ENCODE measurements around the gene IL1RN. TPM values are rescaled to one million over a fixed set of nuclear protein-coding genes. Genes with fewer than 3 reads are reported as not detected.

IL1RN gene
- total and polyA plus RNA-seq, 2 of the 13 experiments (the other 11 are each of a cell fraction or from before 2014, with no cell fraction given) = 21.2 to 101 TPM

DNA sequence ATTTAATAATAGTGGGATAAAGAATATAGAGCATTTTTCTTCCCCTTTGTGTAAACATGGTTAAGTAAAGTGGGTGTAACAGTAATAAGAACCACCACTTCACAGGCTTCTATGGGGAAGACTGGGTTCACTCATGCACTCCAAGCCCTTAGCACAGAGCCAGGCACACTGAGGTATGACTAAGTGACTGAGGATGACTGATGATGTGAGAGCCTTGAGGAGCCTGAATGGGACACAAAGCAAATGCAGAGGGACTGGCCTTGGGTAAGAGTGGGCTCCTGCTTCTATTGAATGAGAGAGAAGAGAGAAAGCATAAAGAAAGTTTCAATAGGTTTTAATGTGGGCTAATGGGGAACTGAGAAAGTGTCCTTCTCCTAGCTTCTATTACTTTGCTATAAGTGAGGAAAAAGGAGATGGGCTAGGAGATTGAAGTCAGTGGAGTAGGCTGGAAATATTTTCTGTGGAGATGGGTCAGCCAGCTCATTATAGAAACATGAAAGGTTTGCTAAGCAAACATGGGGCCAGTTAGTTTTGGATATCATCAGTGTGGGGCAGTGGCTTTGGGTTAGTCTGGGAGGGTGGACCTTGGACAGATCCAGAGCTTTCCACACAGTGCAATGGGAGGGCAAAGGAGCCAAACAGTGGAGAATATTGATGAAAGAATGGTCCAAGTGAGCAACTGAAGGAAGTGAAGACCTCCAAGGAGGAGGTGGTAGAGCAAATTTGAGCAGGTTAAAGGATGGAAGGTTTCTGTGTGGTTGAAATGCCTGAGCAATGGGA, 39.0 kb upstream of the IL1RN start (continued):
- TF ChIP-seq, protein P1, sequence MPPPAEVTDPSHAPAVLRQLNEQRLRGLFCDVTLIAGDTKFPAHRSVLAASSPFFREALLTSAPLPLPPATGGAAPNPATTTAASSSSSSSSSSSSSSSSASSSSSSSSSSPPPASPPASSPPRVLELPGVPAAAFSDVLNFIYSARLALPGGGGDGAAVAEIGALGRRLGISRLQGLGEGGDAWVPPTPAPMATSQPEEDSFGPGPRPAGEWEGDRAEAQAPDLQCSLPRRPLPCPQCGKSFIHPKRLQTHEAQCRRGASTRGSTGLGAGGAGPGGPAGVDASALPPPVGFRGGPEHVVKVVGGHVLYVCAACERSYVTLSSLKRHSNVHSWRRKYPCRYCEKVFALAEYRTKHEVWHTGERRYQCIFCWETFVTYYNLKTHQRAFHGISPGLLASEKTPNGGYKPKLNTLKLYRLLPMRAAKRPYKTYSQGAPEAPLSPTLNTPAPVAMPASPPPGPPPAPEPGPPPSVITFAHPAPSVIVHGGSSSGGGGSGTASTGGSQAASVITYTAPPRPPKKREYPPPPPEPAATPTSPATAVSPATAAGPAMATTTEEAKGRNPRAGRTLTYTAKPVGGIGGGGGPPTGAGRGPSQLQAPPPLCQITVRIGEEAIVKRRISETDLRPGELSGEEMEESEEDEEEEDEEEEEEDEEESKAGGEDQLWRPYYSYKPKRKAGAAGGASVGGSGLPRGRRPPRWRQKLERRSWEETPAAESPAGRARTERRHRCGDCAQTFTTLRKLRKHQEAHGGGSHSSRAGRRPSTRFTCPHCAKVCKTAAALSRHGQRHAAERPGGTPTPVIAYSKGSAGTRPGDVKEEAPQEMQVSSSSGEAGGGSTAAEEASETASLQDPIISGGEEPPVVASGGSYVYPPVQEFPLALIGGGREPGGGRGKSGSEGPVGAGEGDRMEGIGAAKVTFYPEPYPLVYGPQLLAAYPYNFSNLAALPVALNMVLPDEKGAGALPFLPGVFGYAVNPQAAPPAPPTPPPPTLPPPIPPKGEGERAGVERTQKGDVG (CRISPR knock-in tag; IDR thresholded peaks at IDR 0.05; ENCODE audit: borderline replicate concordance) = no peak
- TF ChIP-seq TBP (CRISPR knock-in tag; IDR thresholded peaks at IDR 0.05) (no peak), ZNF766 (CRISPR knock-in tag; IDR thresholded peaks at IDR 0.05; ENCODE audit: borderline replicate concordance) (no peak), CHCHD3 (CRISPR knock-in tag; IDR thresholded peaks at IDR 0.05) (no peak), AGO2 (optimal IDR thresholded peaks at IDR 0.05; ENCODE audit: low read depth, low read length) (no peak), SRSF4 (IDR thresholded peaks at IDR 0.05; ENCODE audit: low read depth, low read length, poor library complexity, severe bottlenecking) (no peak), ZNF629 (CRISPR knock-in tag; conservative IDR thresholded peaks at IDR 0.05) (peak; percentile 95), ZNF780A (CRISPR knock-in tag; IDR thresholded peaks at IDR 0.05) (no peak), XRCC5 (optimal IDR thresholded peaks at IDR 0.05; ENCODE audit: low read length) (no peak), ELF4 (CRISPR knock-in tag; IDR thresholded peaks at IDR 0.05; ENCODE audit: borderline replicate concordance) (no peak)
- TF ChIP-seq, protein P2, sequence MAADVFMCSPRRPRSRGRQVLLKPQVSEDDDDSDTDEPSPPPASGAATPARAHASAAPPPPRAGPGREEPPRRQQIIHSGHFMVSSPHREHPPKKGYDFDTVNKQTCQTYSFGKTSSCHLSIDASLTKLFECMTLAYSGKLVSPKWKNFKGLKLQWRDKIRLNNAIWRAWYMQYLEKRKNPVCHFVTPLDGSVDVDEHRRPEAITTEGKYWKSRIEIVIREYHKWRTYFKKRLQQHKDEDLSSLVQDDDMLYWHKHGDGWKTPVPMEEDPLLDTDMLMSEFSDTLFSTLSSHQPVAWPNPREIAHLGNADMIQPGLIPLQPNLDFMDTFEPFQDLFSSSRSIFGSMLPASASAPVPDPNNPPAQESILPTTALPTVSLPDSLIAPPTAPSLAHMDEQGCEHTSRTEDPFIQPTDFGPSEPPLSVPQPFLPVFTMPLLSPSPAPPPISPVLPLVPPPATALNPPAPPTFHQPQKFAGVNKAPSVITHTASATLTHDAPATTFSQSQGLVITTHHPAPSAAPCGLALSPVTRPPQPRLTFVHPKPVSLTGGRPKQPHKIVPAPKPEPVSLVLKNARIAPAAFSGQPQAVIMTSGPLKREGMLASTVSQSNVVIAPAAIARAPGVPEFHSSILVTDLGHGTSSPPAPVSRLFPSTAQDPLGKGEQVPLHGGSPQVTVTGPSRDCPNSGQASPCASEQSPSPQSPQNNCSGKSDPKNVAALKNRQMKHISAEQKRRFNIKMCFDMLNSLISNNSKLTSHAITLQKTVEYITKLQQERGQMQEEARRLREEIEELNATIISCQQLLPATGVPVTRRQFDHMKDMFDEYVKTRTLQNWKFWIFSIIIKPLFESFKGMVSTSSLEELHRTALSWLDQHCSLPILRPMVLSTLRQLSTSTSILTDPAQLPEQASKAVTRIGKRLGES (CRISPR knock-in tag; IDR thresholded peaks at IDR 0.05; ENCODE audit: borderline replicate concordance) = no peak
- TF ChIP-seq, protein P3, sequence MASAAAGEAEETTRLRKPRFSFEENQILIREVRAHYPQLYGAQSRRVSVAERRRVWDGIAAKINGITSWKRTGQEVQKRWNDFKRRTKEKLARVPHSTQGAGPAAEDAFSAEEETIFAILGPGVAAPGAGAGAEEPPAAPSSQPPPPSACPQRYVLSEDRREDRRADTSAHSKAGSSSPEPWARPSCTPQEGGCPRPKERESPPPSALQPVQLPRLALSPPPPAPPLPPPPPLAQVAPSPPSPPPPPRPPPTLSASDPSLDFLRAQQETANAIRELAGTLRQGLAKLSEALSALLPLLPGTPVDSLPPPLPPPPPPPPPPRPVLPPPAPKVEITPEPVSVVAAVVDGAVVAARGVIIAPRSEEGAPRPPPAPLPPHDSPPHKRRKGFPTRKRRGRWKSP (CRISPR knock-in tag; IDR thresholded peaks at IDR 0.05) = peak; percentile 63; the same call in 1 of the 2 replicates
- TF ChIP-seq, protein P4, sequence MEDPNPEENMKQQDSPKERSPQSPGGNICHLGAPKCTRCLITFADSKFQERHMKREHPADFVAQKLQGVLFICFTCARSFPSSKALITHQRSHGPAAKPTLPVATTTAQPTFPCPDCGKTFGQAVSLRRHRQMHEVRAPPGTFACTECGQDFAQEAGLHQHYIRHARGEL (CRISPR knock-in tag; IDR thresholded peaks at IDR 0.05) = no peak
- TF ChIP-seq, protein P5, sequence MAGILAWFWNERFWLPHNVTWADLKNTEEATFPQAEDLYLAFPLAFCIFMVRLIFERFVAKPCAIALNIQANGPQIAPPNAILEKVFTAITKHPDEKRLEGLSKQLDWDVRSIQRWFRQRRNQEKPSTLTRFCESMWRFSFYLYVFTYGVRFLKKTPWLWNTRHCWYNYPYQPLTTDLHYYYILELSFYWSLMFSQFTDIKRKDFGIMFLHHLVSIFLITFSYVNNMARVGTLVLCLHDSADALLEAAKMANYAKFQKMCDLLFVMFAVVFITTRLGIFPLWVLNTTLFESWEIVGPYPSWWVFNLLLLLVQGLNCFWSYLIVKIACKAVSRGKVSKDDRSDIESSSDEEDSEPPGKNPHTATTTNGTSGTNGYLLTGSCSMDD (CRISPR knock-in tag; IDR thresholded peaks at IDR 0.05) = no peak
- TF ChIP-seq, protein P6, sequence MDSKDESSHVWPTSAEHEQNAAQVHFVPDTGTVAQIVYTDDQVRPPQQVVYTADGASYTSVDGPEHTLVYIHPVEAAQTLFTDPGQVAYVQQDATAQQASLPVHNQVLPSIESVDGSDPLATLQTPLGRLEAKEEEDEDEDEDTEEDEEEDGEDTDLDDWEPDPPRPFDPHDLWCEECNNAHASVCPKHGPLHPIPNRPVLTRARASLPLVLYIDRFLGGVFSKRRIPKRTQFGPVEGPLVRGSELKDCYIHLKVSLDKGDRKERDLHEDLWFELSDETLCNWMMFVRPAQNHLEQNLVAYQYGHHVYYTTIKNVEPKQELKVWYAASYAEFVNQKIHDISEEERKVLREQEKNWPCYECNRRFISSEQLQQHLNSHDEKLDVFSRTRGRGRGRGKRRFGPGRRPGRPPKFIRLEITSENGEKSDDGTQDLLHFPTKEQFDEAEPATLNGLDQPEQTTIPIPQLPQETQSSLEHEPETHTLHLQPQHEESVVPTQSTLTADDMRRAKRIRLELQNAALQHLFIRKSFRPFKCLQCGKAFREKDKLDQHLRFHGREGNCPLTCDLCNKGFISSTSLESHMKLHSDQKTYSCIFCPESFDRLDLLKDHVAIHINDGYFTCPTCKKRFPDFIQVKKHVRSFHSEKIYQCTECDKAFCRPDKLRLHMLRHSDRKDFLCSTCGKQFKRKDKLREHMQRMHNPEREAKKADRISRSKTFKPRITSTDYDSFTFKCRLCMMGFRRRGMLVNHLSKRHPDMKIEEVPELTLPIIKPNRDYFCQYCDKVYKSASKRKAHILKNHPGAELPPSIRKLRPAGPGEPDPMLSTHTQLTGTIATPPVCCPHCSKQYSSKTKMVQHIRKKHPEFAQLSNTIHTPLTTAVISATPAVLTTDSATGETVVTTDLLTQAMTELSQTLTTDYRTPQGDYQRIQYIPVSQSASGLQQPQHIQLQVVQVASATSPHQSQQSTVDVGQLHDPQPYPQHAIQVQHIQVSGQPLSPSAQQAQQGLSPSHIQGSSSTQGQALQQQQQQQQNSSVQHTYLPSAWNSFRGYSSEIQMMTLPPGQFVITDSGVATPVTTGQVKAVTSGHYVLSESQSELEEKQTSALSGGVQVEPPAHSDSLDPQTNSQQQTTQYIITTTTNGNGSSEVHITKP (CRISPR knock-in tag; IDR thresholded peaks at IDR 0.05; ENCODE audit: low read depth) = peak; percentile 78; the same call in 1 of the 2 replicates
